ENCODE results near the gene GPR146. TPM values are rescaled to one million over a fixed set of nuclear protein-coding genes. Genes with fewer than 3 reads are reported as not detected.

The GPR146 gene
- total and polyA plus RNA-seq, 2 of the 4 experiments (the other 2 are of a cell fraction) = 2.2 to 3.4 TPM

Small RNAs within 50 kb of the gene (microRNA-seq; reads per million reads assigned to microRNA genes)
- gene MIR339 (ENCODE audit: insufficient read depth in 1 of 2, insufficient read length in 1 of 2, unreplicated experiment in 1 of 2) = 501 to 590 reads per million in 2 experiments

Small RNAs within 50 kb of the gene (small RNA-seq; reads per million reads assigned to genes)
- 7.3 to 1,410 (median 205) reads per million in 5 experiments for gene MIR339

Other genes starting within 250 kb of the GPR146 start
- gene SUN1, start 212.1 kb upstream of the GPR146 start, total RNA-seq (2012; rRNA removed) = 113 and 129 TPM in 2 replicates
- gene SUN1, start 212.1 kb upstream of the GPR146 start, polyA plus RNA-seq (2012; rRNA removed) = 155 and 239 TPM in 2 replicates
- 10.6 and 11.3 TPM in 2 replicates for gene GET4, start 168.0 kb upstream of the GPR146 start, total RNA-seq (2012; rRNA removed)
- 30.9 and 37.2 TPM in 2 replicates for gene GET4, start 168.0 kb upstream of the GPR146 start, polyA plus RNA-seq (2012; rRNA removed)
- gene ADAP1, start 89.9 kb upstream of the GPR146 start, total RNA-seq (2012; rRNA removed) = 1.4 and 2.2 TPM in 2 replicates
- gene ADAP1, start 89.9 kb upstream of the GPR146 start, polyA plus RNA-seq (2012; rRNA removed) = 1.9 and 2.0 TPM in 2 replicates
- gene COX19, start 69.0 kb upstream of the GPR146 start, total RNA-seq (2012; rRNA removed) = 3.9 and 6.4 TPM in 2 replicates
- gene COX19, start 69.0 kb upstream of the GPR146 start, polyA plus RNA-seq (2012; rRNA removed) = 7.3 and 7.8 TPM in 2 replicates
- gene CYP2W1, start 61.4 kb upstream of the GPR146 start, total RNA-seq (2012; rRNA removed) = not detected in 2 replicates
- not detected in 2 replicates for gene CYP2W1, start 61.4 kb upstream of the GPR146 start, polyA plus RNA-seq (2012; rRNA removed)
- gene GPER1, start 43.6 kb downstream of the GPR146 start, total RNA-seq (2012; rRNA removed) = 2.0 and 2.2 TPM in 2 replicates
- 5.8 and 6.3 TPM in 2 replicates for gene GPER1, start 43.6 kb downstream of the GPR146 start, polyA plus RNA-seq (2012; rRNA removed)
- 9.4 and 11.8 TPM in 2 replicates for gene ZFAND2A, start 115.7 kb downstream of the GPR146 start, total RNA-seq (2012; rRNA removed)
- 25.9 and 28.7 TPM in 2 replicates for gene ZFAND2A, start 115.7 kb downstream of the GPR146 start, polyA plus RNA-seq (2012; rRNA removed)
- not detected in 2 replicates for gene UNCX, start 188.3 kb downstream of the GPR146 start, total RNA-seq (2012; rRNA removed)
- gene UNCX, start 188.3 kb downstream of the GPR146 start, polyA plus RNA-seq (2012; rRNA removed) = not detected in 2 replicates